DMS 273 treated with DMSO at 0.1 percent for 48 hours (cell line): ENCODE data around the gene TGFA.
"Not testable (repeated sequence)": the region's sequence is repeated elsewhere in the genome, so short reads cannot be mapped to it uniquely, and the experiment has no call there.

Experiments
- DNase-seq: peaks from one replicate; lab custom pipeline; 2025; lab: John Stamatoyannopoulos, UW

TGFA gene

DNA sequence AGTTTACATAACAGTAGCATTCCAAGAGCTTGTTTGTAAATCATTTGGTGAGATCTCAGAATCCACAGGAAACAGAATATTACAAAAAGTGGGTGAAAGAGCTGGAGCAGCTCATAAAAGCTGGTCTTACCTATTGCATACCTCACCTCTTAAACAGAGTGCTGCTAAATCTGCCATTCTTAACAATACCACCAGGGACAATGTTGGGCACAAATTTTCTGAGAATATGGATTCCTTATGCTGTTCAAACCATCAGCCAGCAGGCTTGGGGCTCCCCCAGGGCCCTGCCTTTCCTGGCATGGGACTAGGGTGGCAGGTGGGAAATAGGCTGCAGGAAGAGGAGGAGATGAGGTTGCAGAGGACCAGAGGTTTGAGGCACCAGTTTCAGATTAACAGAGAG, 55.6 kb downstream of the TGFA start:
- DNase-seq = peak; percentile 56

DNA sequence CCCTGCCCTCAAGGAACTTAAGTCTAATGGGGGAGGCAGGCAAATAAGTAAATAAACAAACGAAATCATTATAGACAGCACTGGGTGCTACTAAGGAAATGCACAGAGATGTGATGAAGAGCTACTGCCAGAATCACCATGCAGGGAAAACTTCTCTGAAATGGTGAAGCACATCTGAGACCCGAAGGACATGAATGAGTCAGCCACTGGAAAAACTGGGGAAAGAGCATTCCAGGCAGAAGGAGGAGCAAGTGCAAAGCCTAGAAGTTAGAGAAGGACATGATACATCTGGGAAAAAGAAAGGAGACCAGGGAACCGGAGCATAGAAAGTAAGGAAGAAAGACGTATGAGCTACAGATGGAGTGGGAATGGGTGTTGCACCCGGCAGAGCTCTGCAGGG, 56.8 kb downstream of the TGFA start:
- DNase-seq = no peak

DNA sequence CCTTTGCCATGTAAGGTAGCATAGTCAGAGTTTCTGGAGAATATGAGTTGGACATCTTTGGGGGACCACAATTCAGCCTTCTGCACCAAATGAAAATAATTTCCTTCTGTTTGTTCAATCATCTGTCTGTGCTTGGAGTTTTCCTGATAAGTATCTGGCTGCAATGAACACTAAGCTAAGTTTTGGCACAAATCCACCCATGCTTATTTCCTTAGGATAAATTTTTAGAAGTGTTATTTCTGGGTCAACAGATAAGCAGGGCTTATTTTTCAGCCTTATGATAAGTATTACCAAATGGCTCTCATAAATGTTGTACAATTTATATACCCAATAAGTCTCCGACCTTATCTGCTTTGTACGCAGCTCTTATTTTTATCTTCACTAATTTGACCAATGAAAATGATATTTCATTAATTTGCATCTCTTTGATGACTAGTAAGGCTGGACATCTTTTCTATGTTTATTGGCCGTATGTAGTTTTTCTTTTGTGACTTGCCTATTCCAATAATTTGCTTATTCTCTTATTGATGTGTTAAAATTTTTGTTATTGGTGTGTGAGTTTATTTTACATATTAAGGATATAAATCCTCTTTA, 59.2 kb downstream of the TGFA start:
- DNase-seq = no peak

DNA sequence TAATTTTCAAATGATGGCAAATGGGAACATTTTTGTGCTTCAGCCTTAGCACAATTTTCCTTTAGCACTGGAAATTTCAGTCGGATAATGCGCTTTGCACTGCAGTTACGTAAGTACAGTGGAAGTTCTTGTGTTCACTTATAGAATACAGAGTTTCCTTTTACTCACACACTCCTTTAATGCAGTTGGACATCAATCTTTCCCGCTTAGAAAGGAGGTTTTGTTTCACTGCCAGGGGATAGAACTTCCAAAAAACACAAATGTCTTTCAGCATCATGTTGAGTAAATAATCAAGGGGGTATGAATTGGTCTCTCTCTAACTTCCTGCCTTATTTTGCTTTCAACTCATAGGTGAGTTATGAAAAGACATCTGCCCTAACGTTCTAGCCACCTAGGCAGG, 63.2 kb downstream of the TGFA start:
- no peak for DNase-seq

DNA sequence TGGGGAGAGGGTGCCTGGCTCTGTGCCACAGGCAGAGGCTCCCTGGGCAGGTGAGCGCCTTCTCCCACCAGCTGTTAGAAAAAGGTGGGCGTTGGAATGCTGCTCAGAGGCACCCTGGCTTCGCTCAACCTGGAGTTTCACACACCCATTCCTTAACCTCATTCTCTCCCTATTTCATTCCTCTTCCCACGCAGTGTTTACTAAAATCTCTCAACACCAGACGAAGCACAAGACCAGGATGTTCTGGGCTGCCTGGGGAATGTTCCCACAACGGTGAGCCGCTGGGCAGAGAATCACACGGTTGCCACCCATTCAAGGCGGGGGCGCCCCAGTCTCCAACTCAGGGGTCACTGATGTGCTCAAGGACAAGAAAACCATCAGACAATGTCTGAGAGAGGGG, 64.5 kb downstream of the TGFA start:
- DNase-seq = no peak

DNA sequence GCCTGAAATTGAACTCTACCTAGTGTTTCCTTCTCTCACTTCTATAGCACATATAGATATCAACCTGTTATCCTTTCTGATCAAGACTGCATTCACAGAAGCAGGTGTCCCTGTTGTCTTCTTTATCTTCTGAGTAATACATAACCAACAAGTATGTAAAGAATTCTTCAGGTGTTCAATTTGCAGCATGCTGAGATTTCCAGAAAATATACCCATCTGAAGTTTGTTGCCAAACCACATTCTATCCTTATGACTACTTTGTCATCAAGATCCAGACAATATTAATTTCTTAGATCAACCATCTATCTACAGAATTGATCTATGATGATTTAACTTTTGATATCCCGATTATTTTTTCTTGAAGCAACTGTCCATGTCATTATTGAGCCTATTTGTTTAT, 69.5 kb downstream of the TGFA start:
- DNase-seq = no peak

DNA sequence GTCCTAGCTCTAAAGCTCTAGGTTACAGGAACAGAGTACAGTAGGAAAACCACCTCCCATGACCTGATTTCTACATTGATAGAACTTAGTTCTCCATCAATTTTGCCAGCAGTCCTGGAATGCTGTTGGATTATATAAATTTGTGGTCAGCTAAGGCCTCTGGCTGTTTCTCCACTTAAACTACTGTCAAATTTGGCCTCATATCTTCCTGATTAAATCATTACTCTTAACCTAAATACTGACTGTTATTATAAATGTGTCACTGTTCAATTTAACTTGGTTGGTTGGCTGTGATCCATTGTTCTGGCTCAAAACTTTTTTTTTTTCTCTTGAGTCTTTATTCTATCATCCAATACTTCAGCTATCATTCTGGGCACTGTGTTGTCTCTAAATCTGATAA, 71.2 kb downstream of the TGFA start:
- no peak for DNase-seq

DNA sequence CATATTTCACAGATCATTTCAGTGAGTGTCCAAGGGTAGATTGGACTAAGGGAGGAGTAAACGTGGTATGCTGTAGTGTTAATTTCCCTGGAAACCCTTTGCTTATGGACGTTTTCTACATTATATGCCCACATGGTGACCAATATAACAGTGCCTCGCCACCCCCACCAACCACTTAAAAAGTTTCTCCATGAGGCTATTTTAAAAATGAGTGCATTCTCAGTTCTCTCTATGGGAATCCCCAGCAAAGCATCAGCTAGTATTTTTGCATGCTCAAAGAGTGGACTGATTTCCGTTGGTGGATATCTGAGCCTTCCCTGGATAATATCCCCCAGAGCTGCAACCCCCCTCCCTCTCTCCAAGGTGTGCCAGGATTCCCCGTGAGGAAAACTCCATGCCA, 73.2 kb downstream of the TGFA start:
- no peak for DNase-seq

DNA sequence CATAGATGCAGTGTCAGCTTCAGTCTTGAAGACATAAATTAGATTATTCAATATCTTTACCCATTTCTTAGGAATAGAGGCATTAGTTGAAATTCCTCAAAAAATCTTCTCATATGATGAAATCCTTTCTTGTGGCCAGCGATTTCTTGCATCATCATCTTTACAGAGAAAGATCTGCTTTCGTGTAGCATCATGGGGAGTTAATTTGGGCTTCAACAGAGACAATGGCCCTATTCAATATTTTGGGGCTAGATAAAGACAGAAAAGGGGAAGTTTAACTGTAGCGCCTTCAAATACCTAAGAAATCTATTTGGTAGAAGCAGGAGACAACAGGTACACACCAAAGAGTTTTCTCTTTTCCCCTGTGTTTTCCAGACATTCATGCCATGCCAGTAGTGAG, 73.8 kb downstream of the TGFA start:
- DNase-seq = no peak

DNA sequence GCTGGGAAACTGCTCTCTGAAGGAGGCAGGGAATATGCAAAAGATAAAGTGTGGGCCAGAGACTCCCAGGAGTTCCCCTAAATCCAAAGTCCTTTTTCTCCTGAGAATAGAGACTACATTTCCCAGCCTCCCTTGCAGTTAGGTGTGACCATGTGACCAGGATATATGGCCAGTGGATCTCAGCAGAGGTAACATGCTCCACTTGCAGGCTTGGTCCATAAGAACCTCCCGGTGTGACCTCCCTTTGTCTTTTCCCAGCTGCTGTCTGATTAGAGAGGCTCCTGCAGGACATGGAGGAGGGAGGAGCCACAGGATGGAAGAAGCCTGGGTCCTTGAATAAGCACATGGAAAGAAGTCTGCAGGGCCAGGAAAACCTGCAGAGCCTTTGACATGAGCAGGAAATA, 76.2 kb downstream of the TGFA start:
- no peak for DNase-seq

DNA sequence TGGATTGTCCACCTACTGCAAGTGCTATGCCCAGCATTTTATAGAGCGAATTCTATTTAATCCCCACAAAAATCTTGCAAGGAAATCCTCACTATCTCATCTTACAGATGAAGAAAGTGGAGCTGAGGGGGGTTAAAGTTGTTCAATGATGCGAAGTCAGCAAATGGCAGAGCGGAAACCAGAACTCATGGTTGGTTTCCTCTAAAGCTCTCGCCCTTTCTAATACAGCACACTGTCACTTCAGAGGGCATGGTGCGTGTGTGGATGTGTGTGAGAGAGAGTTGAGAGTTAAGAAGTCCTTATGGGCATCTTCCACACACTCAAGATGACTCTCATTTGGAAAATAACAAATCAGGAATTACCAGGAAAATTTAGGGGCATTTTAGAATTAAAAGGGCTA, 78.4 kb downstream of the TGFA start:
- DNase-seq = no peak

DNA sequence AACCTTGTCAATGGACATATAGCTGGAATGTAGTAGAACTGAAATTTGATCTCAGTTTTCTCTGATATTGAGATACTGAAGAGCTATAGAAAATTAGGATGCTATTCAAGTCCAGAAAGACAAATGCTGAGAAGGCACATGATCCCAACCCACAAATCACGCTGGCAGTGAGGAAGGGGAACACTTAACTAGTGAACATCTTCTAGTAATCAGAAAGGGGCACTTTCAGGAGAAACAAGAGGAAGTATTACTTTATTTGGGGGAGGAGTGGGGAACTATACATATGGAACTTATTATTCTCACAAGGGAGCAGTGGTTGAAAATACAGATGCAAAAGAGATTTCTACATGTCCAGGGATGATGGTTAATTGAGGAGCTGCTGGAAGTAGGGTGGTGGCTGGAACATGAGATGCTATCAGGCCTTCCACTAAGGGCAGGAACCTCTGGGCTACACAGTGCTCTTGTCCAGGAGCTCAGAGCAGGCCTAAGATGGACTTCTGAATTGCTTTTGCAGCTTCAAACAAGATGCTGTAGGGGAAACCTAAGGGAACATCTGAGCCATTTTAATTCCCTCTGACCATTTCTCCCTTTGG, 79.3 kb downstream of the TGFA start:
- no peak for DNase-seq

DNA sequence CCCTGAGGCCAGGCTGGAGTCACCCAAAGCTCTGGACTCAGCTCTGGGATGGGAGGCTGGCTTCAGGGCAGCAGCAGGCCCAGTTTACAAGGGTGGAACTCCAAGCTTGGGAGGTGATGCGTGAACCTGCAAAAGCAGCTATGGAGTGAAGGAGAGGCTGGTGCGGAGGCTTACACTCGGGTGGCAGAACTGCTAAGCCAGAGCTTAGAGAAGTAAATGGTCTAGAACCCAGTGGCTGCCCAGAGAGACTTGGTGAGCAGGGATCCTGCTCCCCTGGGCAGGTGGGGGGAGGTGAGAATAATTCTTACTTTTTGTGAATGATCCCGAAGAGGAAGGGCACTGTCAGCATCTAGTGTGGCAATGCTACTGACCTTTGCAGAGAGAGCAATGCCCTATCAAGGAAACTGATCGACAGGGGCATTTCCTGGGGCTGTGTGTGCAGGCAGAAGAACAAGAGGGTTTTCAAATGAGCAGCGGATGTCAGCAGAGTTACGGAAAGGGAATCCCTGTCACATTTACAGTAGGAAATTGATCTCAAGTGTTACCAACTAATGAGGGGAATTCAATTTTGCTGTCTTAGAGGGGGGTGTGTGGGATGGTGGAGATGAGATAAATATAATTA, 80.4 kb downstream of the TGFA start:
- DNase-seq = no peak

DNA sequence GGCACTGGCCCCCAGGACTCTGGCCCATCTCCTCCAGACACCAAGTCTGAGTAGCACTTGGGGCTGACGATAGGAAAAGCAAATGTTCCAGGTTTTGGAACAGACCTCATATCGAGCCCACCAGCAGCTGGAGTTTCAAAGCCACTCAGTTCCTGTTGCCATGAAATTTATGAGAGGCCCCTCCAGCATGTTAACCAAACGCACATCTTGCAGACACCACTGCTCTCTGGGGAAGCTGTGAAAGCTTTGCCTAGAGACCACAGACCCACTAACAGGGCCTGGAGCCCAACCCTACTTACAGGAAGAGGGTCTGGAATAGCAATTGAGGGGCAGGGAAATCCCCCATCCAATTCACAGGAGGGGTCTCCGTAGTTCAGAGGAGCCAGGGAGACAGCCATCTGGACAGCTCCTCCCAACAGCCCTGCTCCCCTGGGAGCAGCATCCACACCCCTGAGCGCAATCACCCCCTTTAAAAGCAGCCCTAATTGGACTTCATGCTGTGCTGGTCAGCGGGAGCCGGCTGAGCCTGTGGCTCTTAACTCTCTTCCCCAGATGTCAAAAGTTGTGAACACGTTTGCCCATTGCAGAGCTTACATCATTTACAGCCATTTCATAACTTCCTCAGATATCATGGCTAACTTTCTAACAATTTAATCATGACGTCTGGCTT, 81.3 kb downstream of the TGFA start:
- peak; percentile 16 for DNase-seq

DNA sequence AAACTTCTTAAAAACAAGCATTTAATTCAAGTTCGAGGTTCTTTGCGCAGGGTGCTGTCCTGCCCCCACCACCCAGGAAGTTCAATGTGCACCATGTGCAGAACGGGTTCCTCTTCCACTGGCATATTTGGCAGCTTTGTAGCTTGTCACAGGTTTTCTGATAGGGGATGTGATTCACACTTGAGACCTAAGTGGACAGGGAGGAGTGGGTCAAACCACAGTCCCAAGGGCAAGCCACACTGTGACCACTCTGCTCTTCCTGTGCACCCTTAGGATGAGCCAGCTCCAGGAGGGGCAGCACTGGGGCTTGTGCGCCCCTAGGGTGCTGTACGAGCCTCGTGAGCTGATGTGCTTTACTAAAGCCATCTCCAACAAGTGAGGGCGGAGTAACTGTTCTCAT, 82.5 kb downstream of the TGFA start:
- DNase-seq = no peak

DNA sequence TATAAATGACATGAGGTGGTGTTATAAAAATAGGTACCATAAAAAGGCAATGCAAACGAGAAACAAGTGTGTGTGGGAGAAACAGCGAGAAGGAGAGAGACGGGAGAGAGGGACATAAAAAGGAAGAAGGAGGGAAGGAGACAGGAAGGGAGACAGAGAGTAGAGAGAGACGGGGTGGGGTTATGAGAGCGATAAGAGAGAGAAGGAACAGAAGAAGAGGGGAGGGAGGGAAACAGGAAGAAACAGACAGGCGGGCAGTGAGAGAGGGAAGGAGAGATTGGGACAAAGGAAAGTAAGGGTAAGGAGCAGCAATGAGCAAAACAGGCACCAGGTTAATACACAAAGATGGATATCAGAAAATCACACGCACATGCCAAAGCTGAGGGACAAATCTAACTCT, 83.7 kb downstream of the TGFA start:
- no peak for DNase-seq

DNA sequence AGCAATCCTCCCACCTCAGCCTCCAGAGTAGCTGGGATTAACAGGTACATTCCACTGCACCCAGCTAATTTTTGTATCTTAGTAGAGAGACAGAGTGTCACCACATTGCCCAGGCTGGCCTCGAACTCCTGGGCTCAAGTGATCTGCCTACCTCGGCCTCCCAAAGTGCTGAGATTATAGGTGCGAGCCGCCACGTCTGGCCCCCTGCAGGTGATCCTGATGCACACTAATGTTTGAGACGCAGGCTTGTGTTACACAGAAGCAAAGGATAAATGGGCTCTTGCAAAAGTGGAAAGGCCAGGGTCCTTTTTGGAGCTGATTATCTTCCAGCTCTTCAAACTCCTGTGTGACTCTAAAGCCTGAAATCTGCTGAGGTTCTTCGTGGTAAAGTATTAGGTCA, 84.2 kb downstream of the TGFA start:
- no peak for DNase-seq

DNA sequence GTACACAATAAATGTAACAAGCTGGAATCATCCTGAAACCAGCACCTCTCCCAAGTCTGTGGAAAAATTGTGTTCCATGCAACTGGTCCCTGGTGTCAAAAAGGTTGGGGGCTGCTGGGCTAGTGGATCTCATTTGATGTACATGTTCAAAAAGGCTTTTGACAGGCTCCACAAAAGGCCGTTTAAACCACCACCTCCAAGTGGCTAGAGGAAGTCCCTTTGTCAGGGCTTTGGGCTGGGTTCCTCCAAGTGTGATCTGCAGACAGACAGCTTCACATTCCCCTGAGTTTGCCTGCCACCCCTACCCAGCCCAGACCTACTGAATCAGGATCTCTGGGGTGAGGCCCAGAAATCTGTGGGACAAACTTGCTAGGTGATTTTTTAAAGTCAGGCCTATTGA, 84.7 kb downstream of the TGFA start:
- no peak for DNase-seq

DNA sequence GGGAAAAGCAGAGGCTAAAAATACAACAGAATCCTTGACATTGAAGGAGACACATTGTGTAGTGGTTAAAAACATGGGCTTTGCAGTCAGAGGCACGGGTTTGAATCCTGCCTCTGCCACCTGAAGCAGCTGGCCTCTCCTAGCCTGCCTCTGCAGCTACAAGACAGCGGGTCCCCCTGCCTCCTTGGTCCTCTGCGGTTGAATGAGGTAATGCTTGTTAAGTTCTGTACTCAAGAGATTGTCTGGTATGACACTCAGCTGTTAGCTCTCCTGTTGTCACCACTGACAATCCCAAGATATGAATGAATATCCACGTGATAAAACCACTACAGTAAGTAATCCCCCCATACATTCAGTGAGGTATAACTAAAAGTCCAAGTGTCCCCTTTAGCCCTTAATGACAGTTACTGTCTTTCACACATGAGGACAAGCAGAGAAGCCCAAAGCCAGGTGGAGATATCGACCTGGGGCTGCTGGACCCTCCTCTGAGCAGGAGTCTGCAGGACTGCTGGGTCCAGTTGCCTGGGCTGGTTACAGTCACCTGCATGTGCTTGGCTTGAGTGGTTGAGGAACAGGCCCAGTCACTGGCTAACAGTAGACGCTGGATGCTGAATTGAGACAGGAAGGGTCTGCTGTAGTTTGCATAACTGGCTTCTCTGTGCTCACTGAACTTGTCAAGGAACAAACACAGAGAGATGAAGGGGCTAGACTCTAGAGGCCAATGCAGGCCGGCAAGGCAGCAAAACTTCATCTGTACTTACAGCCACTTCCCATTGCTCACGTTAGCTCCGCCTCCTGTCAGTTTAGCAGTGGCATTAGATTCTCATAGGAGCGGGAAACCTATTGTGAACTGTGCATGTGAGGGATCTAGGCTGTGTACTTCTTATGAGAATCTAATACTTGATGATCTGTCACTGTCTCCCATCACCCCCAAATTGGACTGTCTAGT, 85.5 kb downstream of the TGFA start:
- no peak for DNase-seq

DNA sequence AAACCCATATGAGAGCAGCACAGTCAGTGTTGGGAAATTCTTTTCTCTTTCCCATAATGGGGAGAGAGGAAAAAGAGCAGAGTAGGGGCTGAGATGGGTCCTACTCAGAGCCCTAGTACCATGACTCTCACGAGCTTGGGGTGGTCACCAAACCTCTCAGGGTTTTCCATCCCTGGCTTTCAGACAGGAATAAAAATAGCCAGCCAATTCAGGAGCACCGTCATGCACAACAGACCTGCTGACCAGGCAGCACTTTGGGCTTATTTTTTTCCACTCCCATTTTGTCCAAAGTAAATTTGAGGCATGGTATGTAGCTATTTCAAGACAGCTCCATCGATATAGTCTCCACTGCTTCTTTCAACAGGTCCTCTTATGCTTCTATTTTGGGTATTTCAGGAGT, 86.4 kb downstream of the TGFA start:
- no peak for DNase-seq

DNA sequence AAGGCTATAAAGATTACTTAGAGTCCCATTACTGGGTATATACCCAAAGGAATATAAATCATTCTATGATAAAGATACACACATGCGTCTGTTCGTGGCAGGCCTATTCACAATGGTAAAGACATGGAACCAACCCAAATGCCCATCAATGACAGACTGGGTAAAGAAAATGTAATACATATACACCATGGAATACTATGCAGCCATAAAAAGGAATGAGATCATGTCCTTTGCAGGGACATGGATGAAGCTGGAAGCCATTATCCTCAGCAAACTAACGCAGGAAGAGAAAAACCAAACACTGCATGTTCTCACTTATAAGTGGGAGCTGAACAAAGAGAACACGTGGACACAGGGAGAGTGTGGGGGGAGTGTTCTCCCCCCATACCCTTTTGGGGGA, 87.0 kb downstream of the TGFA start:
- not testable (repeated sequence) for DNase-seq

DNA sequence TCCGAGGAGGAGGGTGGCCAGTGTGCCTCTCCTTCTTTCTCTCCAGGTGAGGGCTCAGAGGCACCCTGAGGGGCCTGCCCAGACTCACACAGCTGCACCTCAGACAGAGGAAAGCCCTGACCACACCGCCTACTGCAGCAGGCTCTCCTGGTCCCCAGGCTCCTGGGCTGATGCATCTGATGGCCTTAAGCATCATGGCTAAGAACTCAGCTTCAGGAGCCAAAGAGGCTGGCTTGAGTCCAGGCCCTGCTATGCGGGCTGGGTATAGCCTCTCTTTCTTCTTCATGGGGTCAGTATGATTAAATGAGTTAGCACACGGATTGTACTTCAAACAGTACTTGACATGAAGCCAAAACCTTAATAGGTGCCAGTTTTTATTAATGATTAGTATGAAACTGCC, 89.6 kb downstream of the TGFA start:
- DNase-seq = no peak
